ENCODE results near the gene CARM1. TPM values are rescaled to one million over a fixed set of nuclear protein-coding genes. Genes with fewer than 3 reads are reported as not detected.

The CARM1 gene
- total RNA-seq, 4 donors from 2014 or later, result 17.0 to 37.1 (median 18.8) TPM

- no peak for TF ChIP-seq EP300 (IDR thresholded peaks at IDR 0.05)
- TF ChIP-seq POLR2A (IDR thresholded peaks at IDR 0.05), result peak; percentile 88 to 92
- no peak for TF ChIP-seq CTCF (IDR thresholded peaks at IDR 0.05)
- TF ChIP-seq POLR2AphosphoS5 (IDR thresholded peaks at IDR 0.05), result peak; percentile 93
- peak; percentile 97 for ATAC-seq
- H3K4me1 ChIP-seq, result peaks cover 0 to 35% (median 14%) of the 10 kb centered on the region in 3 donors
- 0% methylated on average over 4 to 5 of the region's 100 CpGs for WGBS, 2 donors (ENCODE audit: low coverage in 1 of 2)
- H3K9me3 ChIP-seq, result no peaks in the 10 kb centered on the region
- no peaks in the 10 kb centered on the region for H3K27me3 ChIP-seq
- peak within 1 kb of the TSS; percentile 79 to 97 (median 90) for H3K27ac ChIP-seq
- H3K36me3 ChIP-seq, result no peaks in the 10 kb centered on the region
- peak within 1 kb of the TSS; percentile 68 to 97 for H3K4me3 ChIP-seq
Observed at GRCh38 chr19:10960314-10961072, 89.1 kb downstream of the CARM1 start, which contains the start of gene SMARCA4. Gene SMARCA4, plus strand, starts transcription at chr19:10961030. Its CDS starts 23,122 bp downstream, at chr19:10984152.

GRCh38 chr19:10961073-10961860 is 89.9 kb downstream of the CARM1 start:
- H3K4me3 ChIP-seq, result peak overlapping the region; percentile 68 to 97
- ATAC-seq, result peak; percentile 57
- peak overlapping the region; percentile 30 to 97 (median 90) for H3K27ac ChIP-seq
- TF ChIP-seq CTCF (IDR thresholded peaks at IDR 0.05) (no peak), EP300 (IDR thresholded peaks at IDR 0.05) (no peak), POLR2AphosphoS5 (IDR thresholded peaks at IDR 0.05) (no peak), POLR2A (IDR thresholded peaks at IDR 0.05) (no peak)
- 0% methylated on average over 4 to 5 of the region's 92 CpGs for WGBS, 2 donors (ENCODE audit: low coverage in 1 of 2)
- no peaks in the 10 kb centered on the region for H3K27me3 ChIP-seq
- H3K4me1 ChIP-seq, result peaks cover 0 to 35% (median 14%) of the 10 kb centered on the region in 3 donors
- no peaks in the 10 kb centered on the region for H3K36me3 ChIP-seq
- no peaks in the 10 kb centered on the region for H3K9me3 ChIP-seq

GRCh38 chr19:10962863-10963262 is 91.5 kb downstream of the CARM1 start:
- Histone ChIP-seq H3K4me3 (no peak overlapping the region), H3K27ac (no peak overlapping the region), H3K27me3 (no peaks in the 10 kb centered on the region), H3K36me3 (no peaks in the 10 kb centered on the region), H3K9me3 (no peaks in the 10 kb centered on the region), H3K4me1 (peaks cover 0 to 35% (median 14%) of the 10 kb centered on the region in 3 donors)
- ATAC-seq, result no peak
- 86 to 100% methylated on average over 1 of the region's 10 CpGs for WGBS, 2 donors (ENCODE audit: low coverage in 1 of 2)
- TF ChIP-seq POLR2AphosphoS5 (IDR thresholded peaks at IDR 0.05) (no peak), CTCF (IDR thresholded peaks at IDR 0.05) (no peak), POLR2A (IDR thresholded peaks at IDR 0.05) (no peak), EP300 (IDR thresholded peaks at IDR 0.05) (no peak)

- H3K27me3 ChIP-seq, result no peaks in the 10 kb centered on the region
- no peaks in the 10 kb centered on the region for H3K36me3 ChIP-seq
- WGBS, 2 donors (ENCODE audit: low coverage in 1 of 2), result 50 to 82% methylated on average over 2 to 4 of the region's 4 CpGs
- no peak overlapping the region for H3K4me3 ChIP-seq
- H3K4me1 ChIP-seq, result peaks cover 0 to 40% (median 14%) of the 10 kb centered on the region in 3 donors
- no peak for ATAC-seq
- TF ChIP-seq POLR2A (IDR thresholded peaks at IDR 0.05) (no peak), CTCF (IDR thresholded peaks at IDR 0.05) (no peak), POLR2AphosphoS5 (IDR thresholded peaks at IDR 0.05) (no peak), EP300 (IDR thresholded peaks at IDR 0.05) (no peak)
- H3K27ac ChIP-seq, result no peak overlapping the region
- H3K9me3 ChIP-seq, result no peaks in the 10 kb centered on the region
Observed at GRCh38 chr19:10963865-10964264, 92.5 kb downstream of the CARM1 start.

All from gastroesophageal sphincter (tissue), 4 donors.